GM21737 (cell line): ENCODE data around the gene TRIOBP.
A peak's percentile ranks its signal among the peaks of the same experiment; 100 is the strongest.

ENCODE experiments used
- ATAC-seq: cut with Tn5 transposase; IDR thresholded peaks from one replicate; pipeline ENCODE4 v1.9.1; 2021; ENCODE audit warnings: mild to moderate bottlenecking, moderate library complexity; ENCODE audit not compliant: unreplicated experiment

TRIOBP gene

GRCh38 chr22:37803195-37803638 lies 106.4 kb downstream of the TRIOBP start:
- no peak for ATAC-seq

- ATAC-seq = no peak
Observed at GRCh38 chr22:37803639-37804351, 106.9 kb downstream of the TRIOBP start.

- ATAC-seq = no peak
Observed at GRCh38 chr22:37804352-37804880, 107.6 kb downstream of the TRIOBP start.

- ATAC-seq = no peak
Observed at GRCh38 chr22:37804881-37805809, 108.3 kb downstream of the TRIOBP start.

- no peak for ATAC-seq
Observed at GRCh38 chr22:37805810-37806277, 109.0 kb downstream of the TRIOBP start.

- ATAC-seq = no peak
Observed at GRCh38 chr22:37806409-37807333, 109.8 kb downstream of the TRIOBP start.

- peak; percentile 90 for ATAC-seq
Observed at GRCh38 chr22:37807410-37808293, 110.8 kb downstream of the TRIOBP start, which contains the start of gene GCAT. GCAT (plus strand) TSS chr22:37807934; CDS start chr22:37807968, 34 bp downstream.

- no peak for ATAC-seq
Observed at GRCh38 chr22:37808294-37808657, 111.4 kb downstream of the TRIOBP start.

GRCh38 chr22:37809672-37810333 lies 113.0 kb downstream of the TRIOBP start:
- ATAC-seq = no peak

GRCh38 chr22:37811867-37812266 lies 115.0 kb downstream of the TRIOBP start:
- no peak for ATAC-seq

GRCh38 chr22:37812869-37813678 lies 116.2 kb downstream of the TRIOBP start:
- no peak for ATAC-seq

GRCh38 chr22:37815593-37815992 lies 118.7 kb downstream of the TRIOBP start:
- no peak for ATAC-seq

- no peak for ATAC-seq
Observed at GRCh38 chr22:37816543-37817180, 119.8 kb downstream of the TRIOBP start.

- ATAC-seq = no peak
Observed at GRCh38 chr22:37817705-37818408, 121.0 kb downstream of the TRIOBP start.

- no peak for ATAC-seq
Observed at GRCh38 chr22:37818409-37819104, 121.7 kb downstream of the TRIOBP start.

GRCh38 chr22:37819105-37819433 lies 122.2 kb downstream of the TRIOBP start:
- ATAC-seq = no peak
